Lung (tissue), 12 donors: Measurements from ENCODE around the gene STRA6. TPM values are rescaled to one million over a fixed set of nuclear protein-coding genes. Genes with fewer than 3 reads are reported as not detected.

Experiments used
- ATAC-seq: fragments of 200-7000 bp; cut with Tn5 transposase; one replicate; pipeline ENCODE4 v1.9.1; 2020; ENCODE audit warnings: moderate number of reproducible peaks; ENCODE audit not compliant: insufficient read depth, low FRiP score
- DNase-seq, 3 donors: peaks; one replicate each; pipeline ENCODE4 v3.0.0-alpha.2; 2013 to 2017
- H3K27ac ChIP-seq, 2 donors: one replicate each; pipeline ENCODE4 v1.5.1; 2013; ENCODE audit warnings: mild to moderate bottlenecking in 2 of 2, moderate library complexity in 2 of 2, control low read depth in 1 of 2, inconsistent platforms in 1 of 2, low read depth in 1 of 2, low read length in 1 of 2
- H3K27me3 ChIP-seq, 3 donors: one replicate each; pipeline ENCODE4 v1.5.1; 2013; ENCODE audit warnings: low read length in 2 of 3; ENCODE audit not compliant: control insufficient read depth in 3 of 3, insufficient read depth in 3 of 3
- H3K36me3 ChIP-seq, 4 donors: one replicate each; pipeline ENCODE4 v1.5.1; 2013; ENCODE audit warnings: low read length in 4 of 4, mild to moderate bottlenecking in 1 of 4, moderate library complexity in 1 of 4; ENCODE audit not compliant: control insufficient read depth in 4 of 4, insufficient read depth in 4 of 4
- H3K4me1 ChIP-seq, 5 donors: one replicate each; pipeline ENCODE4 v1.5.1; 2013; ENCODE audit warnings: low read length in 5 of 5, mild to moderate bottlenecking in 2 of 5, moderate library complexity in 1 of 5; ENCODE audit not compliant: control insufficient read depth in 5 of 5, insufficient read depth in 5 of 5
- H3K4me3 ChIP-seq: one replicate; pipeline ENCODE4 v1.5.1; 2013; ENCODE audit warnings: mild to moderate bottlenecking, control low read depth, moderate library complexity
- H3K9ac ChIP-seq, 2 donors: one replicate each; pipeline ENCODE4 v1.5.1; 2013; ENCODE audit warnings: low read length in 2 of 2, control low read depth in 1 of 2; ENCODE audit not compliant: insufficient read depth in 1 of 2
- H3K9me3 ChIP-seq, 4 donors: one replicate each; pipeline ENCODE4 v1.5.1; 2013; ENCODE audit warnings: low read length in 3 of 4, mild to moderate bottlenecking in 1 of 4, moderate library complexity in 1 of 4; ENCODE audit not compliant: control insufficient read depth in 4 of 4, insufficient read depth in 3 of 4
- CTCF ChIP-seq: IDR thresholded peaks from 2 replicates; pipeline ENCODE4 v1.5.1; 2012; ENCODE audit warnings: mild to moderate bottlenecking; ENCODE audit errors: control extremely low read depth, extremely low read depth
- WGBS, 2 donors: extraction: QIAGEN DNeasy Blood & Tissue Kit; methylation state at CpG; one replicate each; pipeline ENCODE4 v1.1.7; 2013; 5-methylcytosine and 5-hydroxymethylcytosine counted together
- polyA plus RNA-seq, 2 donors: library from polyadenylated mRNA; stranded (reverse); fragments of 200-250 nt; gene quantifications; one replicate each; pipeline ENCODE4 v1.2.1, GENCODE V29; 2013
- total RNA-seq, 2 donors: library from RNA; depleted of rRNA in 1 of 2; stranded (reverse); fragments of >200 nt in 1 of 2; gene quantifications; one replicate each; pipeline ENCODE4 v1.2.1, GENCODE V29; 2014 to 2021
- donor health status: control.
- donor health status: control.
- donor health status: Bipolar disorder and iron deficiency.
- donor health status: healthy.
- donor health status: DM: yes; HTN: yes; CAD: no.

STRA6 gene
- total and polyA plus RNA-seq, 4 donors, result 0.40 to 2.6 (median 0.78) TPM

GRCh38 chr15:74182131-74182530 is 20.5 kb downstream of the STRA6 start:
- no peak for TF ChIP-seq CTCF
- Histone ChIP-seq H3K9ac (no peak overlapping the region), H3K9me3 (no peaks in the 10 kb centered on the region), H3K27me3 (no peaks in the 10 kb centered on the region), H3K4me1 (peaks cover 0 to 35% (median 10%) of the 10 kb centered on the region in 5 donors), H3K27ac (no peak overlapping the region), H3K36me3 (no peaks in the 10 kb centered on the region), H3K4me3 (no peak overlapping the region)
- WGBS, 2 donors, result 91 to 93% methylated on average over 8 of the region's 8 CpGs
- peak in 1 of 3 donors; percentile 5 for DNase-seq
- ATAC-seq, result no peak

- Histone ChIP-seq H3K4me3 (no peak overlapping the region), H3K9ac (no peak overlapping the region), H3K27ac (peak overlapping the region in 1 of 2 donors; percentile 14), H3K27me3 (no peaks in the 10 kb centered on the region), H3K4me1 (peaks cover 0 to 46% (median 15%) of the 10 kb centered on the region in 5 donors), H3K9me3 (no peaks in the 10 kb centered on the region), H3K36me3 (no peaks in the 10 kb centered on the region)
- DNase-seq (peak in 1 of 3 donors; percentile 8), ATAC-seq (no peak)
- no peak for TF ChIP-seq CTCF
- WGBS, 2 donors, result 78 to 89% methylated on average over 21 of the region's 21 CpGs
These were observed 21.5 kb downstream of the STRA6 start for GRCh38 chr15:74180881-74181602.

- peak overlapping the region; percentile 34 to 58 for H3K27ac ChIP-seq
- TF ChIP-seq CTCF, result no peak
- DNase-seq (peak in 2 of 3 donors; percentile 12 to 64), ATAC-seq (peak; percentile 16)
- H3K27me3 ChIP-seq, result no peaks in the 10 kb centered on the region
- H3K4me1 ChIP-seq, result peaks cover 0 to 54% (median 15%) of the 10 kb centered on the region in 5 donors
- no peak overlapping the region for H3K9ac ChIP-seq
- H3K9me3 ChIP-seq, result no peaks in the 10 kb centered on the region
- WGBS, 2 donors, result 67 to 82% methylated on average over 17 of the region's 17 CpGs
- H3K36me3 ChIP-seq, result peaks cover 0 to 7% (median 0%) of the 10 kb centered on the region in 4 donors
- H3K4me3 ChIP-seq, result no peak overlapping the region
These were observed 22.4 kb downstream of the STRA6 start for GRCh38 chr15:74179983-74180880.
